NB4 (cell line): Measurements from ENCODE around the gene COLQ.

Experiments used
- DNase-seq: peaks from one replicate; pipeline ENCODE4 v3.0.0; 2010; ENCODE audit warnings: low read depth
- H3K4me3 ChIP-seq: one replicate; pipeline ENCODE4 v1.5.1; 2011; ENCODE audit warnings: mild to moderate bottlenecking, low read depth, low read length, moderate library complexity
- CTCF ChIP-seq: IDR thresholded peaks from one replicate; pipeline ENCODE4 v1.5.1; 2012; ENCODE audit warnings: low read depth, low read length
- MAX ChIP-seq: IDR thresholded peaks from 2 replicates; pipeline ENCODE4 v1.6.1; 2011; ENCODE audit warnings: low read depth, low read length
- MYC ChIP-seq: IDR thresholded peaks from 2 replicates; pipeline ENCODE4 v1.6.1; 2011; ENCODE audit warnings: low read depth, low read length
- POLR2A ChIP-seq: IDR thresholded peaks from 2 replicates; pipeline ENCODE4 v1.6.1; 2011; ENCODE audit warnings: mild to moderate bottlenecking; ENCODE audit not compliant: insufficient read length; ENCODE audit errors: extremely low read depth

The COLQ gene

DNA sequence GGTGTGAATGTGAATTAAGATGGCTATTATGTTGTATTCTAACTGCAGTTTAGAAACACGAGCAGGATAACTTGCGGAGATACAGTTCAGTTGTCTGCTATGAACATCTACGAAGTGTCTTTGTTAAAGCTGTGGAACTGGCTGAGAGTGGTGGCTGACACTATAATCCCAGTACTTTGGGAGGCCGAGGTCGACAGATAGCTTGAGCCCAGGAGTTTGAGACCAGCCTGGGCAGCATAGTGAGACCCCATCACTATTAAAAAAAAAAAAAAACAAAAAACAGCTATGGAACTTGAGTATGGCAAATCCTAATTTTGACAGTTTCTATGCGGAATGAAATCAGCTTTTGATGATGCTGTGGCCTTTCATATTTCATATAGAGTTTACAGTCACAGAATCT, 92.4 kb downstream of the COLQ start:
- peak overlapping the region; percentile 90 for H3K4me3 ChIP-seq
- no peak for TF ChIP-seq POLR2A
- no peak for TF ChIP-seq CTCF
- no peak for TF ChIP-seq MYC
- no peak for TF ChIP-seq MAX
- no peak for DNase-seq

DNA sequence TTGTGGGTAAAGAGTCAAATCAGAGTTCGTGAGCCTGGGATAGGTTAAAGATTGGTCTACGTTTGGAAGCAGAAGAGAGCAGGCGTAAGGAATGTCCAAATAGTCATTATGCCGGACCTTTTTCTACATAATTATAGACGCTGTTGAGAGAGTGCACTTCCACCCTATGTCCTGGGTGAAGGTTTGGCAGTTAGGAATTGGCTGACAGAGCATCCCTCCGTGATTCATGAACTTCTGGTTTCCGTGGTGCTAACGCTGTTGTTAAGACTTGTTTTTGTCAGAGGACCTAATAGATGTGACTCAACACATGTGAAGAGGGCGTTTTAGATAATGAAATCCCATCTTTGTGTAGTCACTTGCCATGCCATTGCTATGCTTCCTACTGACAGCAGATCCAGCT, 93.0 kb downstream of the COLQ start:
- peak; percentile 37 for DNase-seq
- H3K4me3 ChIP-seq, result peak overlapping the region; percentile 90
- no peak for TF ChIP-seq POLR2A
- TF ChIP-seq MYC, result no peak
- no peak for TF ChIP-seq CTCF
- no peak for TF ChIP-seq MAX

DNA sequence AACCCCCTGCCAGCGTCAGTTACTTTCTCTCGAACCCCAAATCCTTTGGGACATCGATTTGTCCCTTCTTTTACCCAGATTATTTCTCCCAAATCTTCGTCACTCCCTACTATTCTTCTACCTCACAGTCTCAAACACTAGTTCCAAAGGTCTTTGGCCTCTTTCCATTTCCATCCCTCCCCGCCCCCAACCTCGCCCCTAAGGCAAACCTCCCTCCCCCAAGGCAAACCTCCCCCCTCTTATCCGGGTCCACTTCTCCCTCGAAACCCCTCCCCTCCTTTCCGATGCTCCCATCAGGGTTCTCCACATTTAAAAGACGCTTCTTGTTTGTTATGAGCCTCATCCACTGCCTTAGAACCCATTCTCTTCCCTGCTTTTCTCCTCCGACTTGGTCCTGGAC, 93.5 kb downstream of the COLQ start:
- DNase-seq, result no peak
- TF ChIP-seq CTCF (no peak), POLR2A (no peak), MAX (no peak), MYC (no peak)
- peak overlapping the region; percentile 90 for H3K4me3 ChIP-seq

GRCh38 chr3:15427182-15427880, 94.2 kb downstream of the COLQ start, which contains the start of the genes EAF1 and METTL6:
Gene EAF1 (plus strand): TSS chr3:15427598. CDS start chr3:15427780, 182 bp downstream.
Gene METTL6 (minus strand): TSS chr3:15427544. CDS start chr3:15426511, 1,033 bp downstream.
- TF ChIP-seq MAX (0 out of 2 replicates have a peak, but pooled peaks have one; percentile 3), POLR2A (peak; percentile 72), CTCF (no peak), MYC (peak; percentile 43; the same call in 1 of the 2 replicates)
- H3K4me3 ChIP-seq, result peak within 1 kb of the TSS; percentile 90
- peak; percentile 86 for DNase-seq

DNA sequence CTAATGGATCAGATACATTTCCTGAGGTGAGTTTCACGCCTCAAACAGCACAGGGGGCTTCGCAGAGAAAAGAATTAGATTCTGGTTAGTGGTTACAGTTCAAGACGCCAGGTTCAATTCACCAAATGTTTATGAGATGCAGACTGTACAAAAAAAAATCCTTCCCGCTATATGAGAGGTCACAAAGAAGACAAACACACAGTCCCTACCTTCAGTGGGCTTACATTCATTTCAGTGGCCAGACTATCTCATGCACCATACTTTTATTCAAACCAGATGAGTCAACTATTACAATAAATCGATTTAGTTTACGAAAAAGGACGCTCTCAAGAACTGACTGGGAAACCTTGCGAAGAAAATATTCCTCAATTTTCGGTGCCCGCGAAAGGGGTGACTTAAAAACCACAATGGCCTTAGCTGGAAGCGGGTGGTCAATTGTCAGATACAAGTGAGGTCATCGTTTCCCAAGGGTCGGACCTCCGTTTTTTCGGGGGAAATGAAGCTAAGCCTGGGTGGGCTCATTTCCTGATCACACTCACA, 94.9 kb downstream of the COLQ start:
- no peak for TF ChIP-seq CTCF
- TF ChIP-seq POLR2A, result no peak
- TF ChIP-seq MYC, result no peak
- no peak for TF ChIP-seq MAX
- peak overlapping the region; percentile 90 for H3K4me3 ChIP-seq
- no peak for DNase-seq
